ENCODE measurements around the gene CCL8.

Gene CCL8

GRCh38 chr17:34367486-34368195, 48.4 kb downstream of the CCL8 start:
- DNase-seq (ENCODE audit: low read depth), result no peak

GRCh38 chr17:34368196-34368945, 49.1 kb downstream of the CCL8 start:
- DNase-seq (ENCODE audit: low read depth), result no peak

- no peak for DNase-seq (ENCODE audit: low read depth)
Observed at GRCh38 chr17:34368946-34369500, 49.8 kb downstream of the CCL8 start.

- no peak for DNase-seq (ENCODE audit: low read depth)
Observed at GRCh38 chr17:34369571-34369970, 50.3 kb downstream of the CCL8 start.

GRCh38 chr17:34370376-34370996, 51.3 kb downstream of the CCL8 start:
- no peak for DNase-seq (ENCODE audit: low read depth)

GRCh38 chr17:34370997-34371395, 51.8 kb downstream of the CCL8 start:
- DNase-seq (ENCODE audit: low read depth), result no peak
